HG03432 (cell line): Measurements from ENCODE around the gene PNPLA1.

ENCODE experiments used
- ATAC-seq: cut with Tn5 transposase; IDR thresholded peaks from one replicate; pipeline ENCODE4 v1.9.1; 2021; ENCODE audit warnings: mild to moderate bottlenecking, moderate library complexity; ENCODE audit not compliant: unreplicated experiment

Gene PNPLA1

GRCh38 chr6:36269834-36270705 lies at the start of gene PNPLA1:
PNPLA1 (plus strand) TSS chr6:36270060; CDS start chr6:36270460, 400 bp downstream.
- no peak for ATAC-seq

- ATAC-seq: no peak
These were observed 49.6 kb upstream of the PNPLA1 start for GRCh38 chr6:36220226-36220625.

GRCh38 chr6:36221674-36222073 lies 48.2 kb upstream of the PNPLA1 start:
- ATAC-seq: no peak

GRCh38 chr6:36222924-36223323 lies 46.9 kb upstream of the PNPLA1 start:
- no peak for ATAC-seq

- no peak for ATAC-seq
These were observed 46.2 kb upstream of the PNPLA1 start for GRCh38 chr6:36223706-36224105.

- no peak for ATAC-seq
These were observed 44.9 kb upstream of the PNPLA1 start for GRCh38 chr6:36224918-36225461.

- no peak for ATAC-seq
These were observed 43.3 kb upstream of the PNPLA1 start for GRCh38 chr6:36226438-36227047.

GRCh38 chr6:36227379-36228228 lies 42.3 kb upstream of the PNPLA1 start:
- no peak for ATAC-seq

- no peak for ATAC-seq
These were observed 40.6 kb upstream of the PNPLA1 start for GRCh38 chr6:36229223-36229622.

GRCh38 chr6:36230371-36230770 lies 39.5 kb upstream of the PNPLA1 start:
- no peak for ATAC-seq

- ATAC-seq: no peak
These were observed 37.7 kb upstream of the PNPLA1 start for GRCh38 chr6:36232172-36232571.

GRCh38 chr6:36235309-36235708 lies 34.6 kb upstream of the PNPLA1 start:
- ATAC-seq: no peak

GRCh38 chr6:36235862-36236261 lies 34.0 kb upstream of the PNPLA1 start:
- ATAC-seq: no peak

- no peak for ATAC-seq
These were observed 30.1 kb upstream of the PNPLA1 start for GRCh38 chr6:36239774-36240173.

GRCh38 chr6:36241728-36242127 lies 28.1 kb upstream of the PNPLA1 start:
- ATAC-seq: peak; percentile 55

- no peak for ATAC-seq
These were observed 27.7 kb upstream of the PNPLA1 start for GRCh38 chr6:36242161-36242560.

- ATAC-seq: no peak
These were observed 27.2 kb upstream of the PNPLA1 start for GRCh38 chr6:36242626-36243025.

- no peak for ATAC-seq
These were observed 26.2 kb upstream of the PNPLA1 start for GRCh38 chr6:36243562-36244212.

GRCh38 chr6:36244641-36245280 lies 25.1 kb upstream of the PNPLA1 start:
- no peak for ATAC-seq

GRCh38 chr6:36245572-36246061 lies 24.2 kb upstream of the PNPLA1 start:
- ATAC-seq: no peak
